ENCODE data around the gene CLDN4.
A peak's percentile ranks its signal among the peaks of the same experiment; 100 is the strongest.
"Not testable (repeated sequence)": the region's sequence is repeated elsewhere in the genome, so short reads cannot be mapped to it uniquely, and the experiment has no call there.

Gene CLDN4

GRCh38 chr7:73844131-73844547 is 13.3 kb downstream of the CLDN4 start:
- no peak for DNase-seq

GRCh38 chr7:73844848-73845460 is 14.2 kb downstream of the CLDN4 start:
- DNase-seq = no peak

GRCh38 chr7:73845701-73846195 is 15.0 kb downstream of the CLDN4 start:
- DNase-seq = not testable (repeated sequence)

GRCh38 chr7:73847941-73848723 is 17.3 kb downstream of the CLDN4 start:
- no peak for DNase-seq

GRCh38 chr7:73850781-73851207 is 20.0 kb downstream of the CLDN4 start:
- DNase-seq = no peak

- DNase-seq = peak; percentile 91
Measured at GRCh38 chr7:73851410-73852338, 20.9 kb downstream of the CLDN4 start.

- DNase-seq = no peak
Measured at GRCh38 chr7:73852500-73852899, 21.7 kb downstream of the CLDN4 start.

- no peak for DNase-seq
Measured at GRCh38 chr7:73856941-73857340, 26.1 kb downstream of the CLDN4 start.

- DNase-seq = no peak
Measured at GRCh38 chr7:73858807-73859206, 28.0 kb downstream of the CLDN4 start.

GRCh38 chr7:73860859-73861258 is 30.1 kb downstream of the CLDN4 start, which contains the start of gene TMEM270:
Gene TMEM270, plus strand, starts transcription at chr7:73861159. Its CDS starts 36 bp downstream, at chr7:73861195.
- DNase-seq = no peak

- DNase-seq = no peak
Measured at GRCh38 chr7:73861305-73861704, 30.5 kb downstream of the CLDN4 start.

GRCh38 chr7:73864981-73865711 is 34.4 kb downstream of the CLDN4 start:
- no peak for DNase-seq

GRCh38 chr7:73865738-73866445 is 35.1 kb downstream of the CLDN4 start:
- DNase-seq = no peak

- no peak for DNase-seq
Measured at GRCh38 chr7:73866446-73866767, 35.6 kb downstream of the CLDN4 start.

- DNase-seq = no peak
Measured at GRCh38 chr7:73869011-73869798, 38.4 kb downstream of the CLDN4 start.

- no peak for DNase-seq
Measured at GRCh38 chr7:73870041-73870492, 39.3 kb downstream of the CLDN4 start.

GRCh38 chr7:73871163-73872011 is 40.6 kb downstream of the CLDN4 start:
- DNase-seq = no peak

GRCh38 chr7:73872056-73872908 is 41.5 kb downstream of the CLDN4 start:
- no peak for DNase-seq

- no peak for DNase-seq
Measured at GRCh38 chr7:73876361-73876760, 45.6 kb downstream of the CLDN4 start.
